WI38 (cell line): ENCODE measurements around the gene FXYD1.

Source experiments
- H3K4me3 ChIP-seq: 2 replicates; pipeline ENCODE4 v1.5.1; 2011; ENCODE audit warnings: low read depth, mild to moderate bottlenecking, control low read depth, low read length
- CTCF ChIP-seq: IDR thresholded peaks from 2 replicates; pipeline ENCODE4 v1.5.1; 2012; ENCODE audit warnings: low read depth, mild to moderate bottlenecking, control low read depth, low read length

The FXYD1 gene

DNA sequence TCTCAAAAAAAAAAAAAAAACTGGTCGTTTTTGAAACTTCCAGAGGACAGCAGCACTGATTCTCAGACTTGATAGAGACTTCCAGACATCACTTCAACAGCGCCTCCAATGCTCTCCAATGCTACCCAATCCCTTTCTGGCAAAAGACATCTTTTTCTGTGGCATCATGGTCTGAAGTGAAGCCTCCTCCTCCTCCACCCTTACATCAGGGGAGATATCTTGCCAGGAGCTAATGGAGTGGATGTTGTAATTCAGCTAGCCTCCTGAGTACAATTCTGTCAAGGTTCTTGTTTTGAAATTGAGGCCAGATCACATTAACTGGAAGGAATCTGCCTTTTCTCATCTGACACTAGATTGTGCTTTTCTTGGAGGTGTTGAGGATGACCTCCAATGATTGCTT is 40.1 kb downstream of the FXYD1 start:
- TF ChIP-seq CTCF: no peak
- no peak overlapping the region for H3K4me3 ChIP-seq

DNA sequence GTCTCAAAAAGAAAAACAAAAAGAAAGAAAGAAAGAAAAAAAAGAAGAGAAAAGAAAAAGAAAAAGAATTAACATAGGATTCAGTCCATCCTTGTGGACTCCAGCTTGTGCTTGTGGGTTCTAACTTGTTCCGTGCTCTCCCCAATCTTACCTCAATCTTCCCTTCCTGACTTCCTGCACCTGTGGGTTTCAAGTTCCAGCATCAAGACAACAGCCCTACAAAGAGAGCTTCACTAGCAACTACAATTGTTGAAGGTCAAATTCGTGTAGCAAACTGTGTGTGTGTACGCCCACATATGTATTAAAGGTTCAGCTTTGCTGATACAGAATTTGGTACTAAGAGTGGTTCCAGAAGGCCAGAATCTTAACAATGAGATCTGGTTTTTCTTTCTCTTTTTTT is 41.2 kb downstream of the FXYD1 start:
- no peak for TF ChIP-seq CTCF
- H3K4me3 ChIP-seq: no peak overlapping the region

DNA sequence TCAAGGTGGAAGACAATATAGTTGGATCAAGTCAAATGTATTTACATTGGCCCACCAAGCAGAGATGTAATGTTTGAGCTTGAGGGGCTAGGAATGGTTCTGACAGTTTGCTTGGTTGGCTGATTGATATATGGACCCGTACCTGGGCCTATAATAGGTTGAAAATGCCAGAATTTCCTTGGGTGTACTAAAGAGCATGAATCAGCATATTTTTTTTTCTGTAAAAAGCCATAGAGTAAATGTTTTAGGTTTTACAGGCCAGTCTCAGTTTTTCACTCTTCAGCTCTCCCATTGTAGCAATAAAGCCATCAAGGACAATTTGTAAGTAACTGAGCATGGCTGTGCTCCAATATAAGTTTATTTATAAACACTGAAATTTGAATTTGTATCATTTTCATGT is 42.8 kb downstream of the FXYD1 start:
- H3K4me3 ChIP-seq: no peak overlapping the region
- no peak for TF ChIP-seq CTCF

DNA sequence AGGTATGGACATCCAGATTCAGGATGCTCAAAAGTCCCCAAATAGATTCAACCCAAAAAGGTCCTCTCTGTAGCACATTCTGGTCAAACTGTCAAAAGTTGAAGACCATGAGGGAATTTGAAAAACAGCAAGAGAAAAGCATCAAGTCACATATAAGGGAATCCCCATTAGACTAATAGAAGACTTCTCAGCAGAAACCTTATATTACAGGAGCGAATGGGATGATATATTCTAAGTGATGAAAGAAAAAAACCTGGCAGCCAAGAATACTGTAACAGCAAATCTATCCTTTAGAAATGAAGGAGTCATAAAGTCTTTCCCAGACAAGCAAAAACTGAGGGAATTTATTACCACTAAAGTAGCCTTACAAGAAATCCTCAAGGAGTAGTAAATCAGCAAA is 45.6 kb downstream of the FXYD1 start:
- TF ChIP-seq CTCF: no peak
- no peak overlapping the region for H3K4me3 ChIP-seq

- TF ChIP-seq CTCF: no peak
- H3K4me3 ChIP-seq: no peak overlapping the region
These were observed 46.3 kb downstream of the FXYD1 start for GRCh38 chr19:35184884-35185283.
